ENCODE results near the gene JADE2. TPM values are rescaled to one million over a fixed set of nuclear protein-coding genes. Genes with fewer than 3 reads are reported as not detected.

Gene JADE2
- total and polyA plus RNA-seq, 2 of the 8 experiments (the other 6 are each of a cell fraction or from before 2014, with no cell fraction given), result 19.2 to 55.8 TPM

DNA sequence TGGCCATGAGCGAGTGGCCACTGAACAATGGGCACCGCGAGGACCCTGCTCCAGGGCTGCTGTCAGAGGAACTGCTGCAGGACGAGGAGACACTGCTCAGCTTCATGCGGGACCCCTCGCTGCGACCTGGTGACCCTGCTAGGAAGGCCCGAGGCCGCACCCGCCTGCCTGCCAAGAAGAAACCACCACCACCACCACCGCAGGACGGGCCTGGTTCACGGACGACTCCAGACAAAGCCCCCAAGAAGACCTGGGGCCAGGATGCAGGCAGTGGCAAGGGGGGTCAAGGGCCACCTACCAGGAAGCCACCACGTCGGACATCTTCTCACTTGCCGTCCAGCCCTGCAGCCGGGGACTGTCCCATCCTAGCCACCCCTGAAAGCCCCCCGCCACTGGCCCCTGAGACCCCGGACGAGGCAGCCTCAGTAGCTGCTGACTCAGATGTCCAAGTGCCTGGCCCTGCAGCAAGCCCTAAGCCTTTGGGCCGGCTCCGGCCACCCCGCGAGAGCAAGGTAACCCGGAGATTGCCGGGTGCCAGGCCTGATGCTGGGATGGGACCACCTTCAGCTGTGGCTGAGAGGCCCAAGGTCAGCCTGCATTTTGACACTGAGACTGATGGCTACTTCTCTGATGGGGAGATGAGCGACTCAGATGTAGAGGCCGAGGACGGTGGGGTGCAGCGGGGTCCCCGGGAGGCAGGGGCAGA is 53.3 kb downstream of the JADE2 start:
- FAIRE-seq, result no peak
- H2BK15ac ChIP-seq (ENCODE audit: low read length), result no peak overlapping the region
- no peaks in the 10 kb centered on the region for H3K23me2 ChIP-seq (ENCODE audit: low read depth, low read length)
- CTCF ChIA-PET (ENCODE audit: partially characterized antibody), result interaction anchor here (0.6 to 11.6 kb wide), 35 partner anchors 8 to 272 kb away, joined by 3 to 97 read pairs (median 4); partner anchors contain the start of genes CDKN2AIPNL and JADE2
- no peak overlapping the region for H3K4me3 ChIP-seq (ENCODE audit: extremely low read depth in 1 of 4, insufficient read depth in 2 of 4, low read depth in 3 of 4, low read length in 4 of 4)
- no peaks in the 10 kb centered on the region; a peak in 1 of 7 replicates for H3K4me1 ChIP-seq (replicated peaks in 1 of 4; ENCODE audit: control insufficient read depth in 3 of 4, insufficient read depth in 4 of 4, low read length in 3 of 4)
- no peak overlapping the region for H2AFZ ChIP-seq (ENCODE audit: low read length)
- H4K5ac ChIP-seq (ENCODE audit: insufficient read length, low read depth, low read length), result no peak overlapping the region
- no peak for DNase-seq (ENCODE audit: low read depth in 1 of 2, low spot score in 2 of 2)
- H3K36me3 ChIP-seq (ENCODE audit: control insufficient read depth in 2 of 4, insufficient read depth in 4 of 4, low read length in 3 of 4), result peaks cover 14 to 57% (median 30%) of the 10 kb centered on the region in 4 experiments; a peak in 7 of 8 replicates
- no peak overlapping the region for H2BK120ac ChIP-seq (replicated peaks; ENCODE audit: low read depth, low read length)
- H3K23ac ChIP-seq (ENCODE audit: insufficient read length), result no peak overlapping the region
- no peak overlapping the region for H3K4me2 ChIP-seq (ENCODE audit: insufficient read depth in 1 of 2, low read depth in 2 of 2, low read length in 2 of 2)
- H2BK5ac ChIP-seq (ENCODE audit: low read depth, low read length), result no peak overlapping the region
- 94% methylated on average over 30 of the region's 32 CpGs; no CpG with 5 or more reads in 1 of the 2 experiments for WGBS, 2 experiments (ENCODE audit: extremely low coverage in 1 of 2, insufficient coverage in 1 of 2, insufficient read length in 1 of 2, insufficient replicate concordance in 2 of 2, low coverage in 1 of 2, low lambda C conversion rate in 2 of 2, missing lambda C conversion rate in 1 of 2)
- no peak overlapping the region for H3K27ac ChIP-seq (ENCODE audit: low read depth, low read length)
- no peak overlapping the region for H4K91ac ChIP-seq (replicated peaks; ENCODE audit: insufficient read length, low read length)
- no peak overlapping the region for H3K18ac ChIP-seq (ENCODE audit: extremely low read depth, low read length)
- H2BK20ac ChIP-seq (ENCODE audit: low read length), result no peak overlapping the region
- POLR2A ChIA-PET (ENCODE audit: partially characterized antibody), result interaction anchor here (0.6 to 2.5 kb wide), 5 partner anchors 52 to 404 kb away, joined by 3 to 10 read pairs (median 4); no protein-coding TSS in a partner anchor
- H2AK5ac ChIP-seq (ENCODE audit: low read depth, low read length), result no peak overlapping the region
- 0 out of 2 replicates have a peak overlapping the region, but pooled peaks have one; percentile 2 for H2BK12ac ChIP-seq (ENCODE audit: low read depth, low read length)
- no peaks in the 10 kb centered on the region for H3K79me2 ChIP-seq (ENCODE audit: control insufficient read depth in 1 of 2, insufficient read depth in 2 of 2, low read length in 2 of 2)
- no peaks in the 10 kb centered on the region for H3K27me3 ChIP-seq (replicated peaks in 1 of 4; ENCODE audit: control insufficient read depth in 3 of 4, extremely low read depth in 1 of 4, insufficient read depth in 3 of 4, low read length in 3 of 4)
- peaks cover 2 to 10% of the 10 kb centered on the region in 2 experiments for H4K20me1 ChIP-seq (replicated peaks in 1 of 2; ENCODE audit: control insufficient read depth in 1 of 2, insufficient read depth in 2 of 2, low read length in 2 of 2)
- no peaks in the 10 kb centered on the region; the same call in 1 of the 2 replicates for H3K79me1 ChIP-seq (ENCODE audit: low read depth, low read length)
- no peaks in the 10 kb centered on the region for H3K9me3 ChIP-seq (ENCODE audit: insufficient read depth in 2 of 2, low read depth in 1 of 2, low read length in 1 of 2)
- TF ChIP-seq SP2 (IDR thresholded peaks at IDR 0.05; ENCODE audit: low read length), result no peak
- TF ChIP-seq KDM5A (IDR thresholded peaks at IDR 0.05; ENCODE audit: low read length), result no peak
- TF ChIP-seq EP300 (IDR thresholded peaks at IDR 0.05; ENCODE audit: borderline replicate concordance in 1 of 2, low read depth in 2 of 2, low read length in 2 of 2), result no peak
- no peak for TF ChIP-seq GTF2F1 (IDR thresholded peaks at IDR 0.05; ENCODE audit: borderline replicate concordance, low read depth, low read length)
- no peak for TF ChIP-seq SIX5 (IDR thresholded peaks at IDR 0.05; ENCODE audit: low read depth, low read length)
- TF ChIP-seq SIN3A (conservative IDR thresholded peaks at IDR 0.05 in 1 of 2, IDR thresholded peaks at IDR 0.05 in 1 of 2; ENCODE audit: low read depth in 1 of 2, low read length in 2 of 2), result no peak
- no peak for TF ChIP-seq SP1 (IDR thresholded peaks at IDR 0.05; ENCODE audit: low read depth, low read length)
- TF ChIP-seq CREB1 (IDR thresholded peaks at IDR 0.05), result no peak
- TF ChIP-seq POU5F1 (IDR thresholded peaks at IDR 0.05; ENCODE audit: low read depth, low read length), result no peak
- TF ChIP-seq, protein P1, sequence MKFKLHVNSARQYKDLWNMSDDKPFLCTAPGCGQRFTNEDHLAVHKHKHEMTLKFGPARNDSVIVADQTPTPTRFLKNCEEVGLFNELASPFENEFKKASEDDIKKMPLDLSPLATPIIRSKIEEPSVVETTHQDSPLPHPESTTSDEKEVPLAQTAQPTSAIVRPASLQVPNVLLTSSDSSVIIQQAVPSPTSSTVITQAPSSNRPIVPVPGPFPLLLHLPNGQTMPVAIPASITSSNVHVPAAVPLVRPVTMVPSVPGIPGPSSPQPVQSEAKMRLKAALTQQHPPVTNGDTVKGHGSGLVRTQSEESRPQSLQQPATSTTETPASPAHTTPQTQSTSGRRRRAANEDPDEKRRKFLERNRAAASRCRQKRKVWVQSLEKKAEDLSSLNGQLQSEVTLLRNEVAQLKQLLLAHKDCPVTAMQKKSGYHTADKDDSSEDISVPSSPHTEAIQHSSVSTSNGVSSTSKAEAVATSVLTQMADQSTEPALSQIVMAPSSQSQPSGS (IDR thresholded peaks at IDR 0.05; ENCODE audit: low read length), result no peak
- no peak overlapping the region for H4K8ac ChIP-seq (ENCODE audit: extremely low read depth, insufficient read depth, low read length)
- no peak overlapping the region for H3K56ac ChIP-seq (replicated peaks; ENCODE audit: insufficient read length, low read depth, low read length)
- no peak overlapping the region for H3K14ac ChIP-seq (ENCODE audit: insufficient read length)
- no peak overlapping the region for H3K4ac ChIP-seq (replicated peaks; ENCODE audit: insufficient read length, low read depth, low read length)
- H3K9ac ChIP-seq (replicated peaks in 1 of 4; ENCODE audit: extremely low read depth in 1 of 4, low read depth in 3 of 4, low read length in 3 of 4), result no peak overlapping the region

All from H1 (cell line).